T-cell (primary cell): ENCODE data around the gene SRCIN1. TPM values are rescaled to one million over a fixed set of nuclear protein-coding genes. Genes with fewer than 3 reads are reported as not detected.
"Not testable (repeated sequence)": the region's sequence is repeated elsewhere in the genome, so short reads cannot be mapped to it uniquely, and the experiment has no call there.

Experiments used
- ATAC-seq, 4 experiments: fragments of 200-7000 bp in 3 of 4; fragments of 150-1000 bp in 1 of 4; cut with Tn5 transposase; replicated peaks in 1 of 4; 1 replicate in 3 of 4; 2 replicates in 1 of 4; pipeline ENCODE4 v1.10.0; 2021; ENCODE audit warnings: moderate library complexity in 3 of 4, mild to moderate bottlenecking in 2 of 4, moderate number of reproducible peaks in 1 of 4
- CTCF ChIA-PET, 2 donors: fragments of 300-600 bp; sonication (Branson Sonifier 250); formaldehyde crosslinking; loops; one replicate each; lab custom pipeline; 2022; ENCODE audit warnings: antibody characterized with exemption in 2 of 2; lab: Charles Lee
- POLR2A ChIA-PET, 2 donors: fragments of 300-600 bp; sonication (Branson Sonifier 250); formaldehyde crosslinking; loops; one replicate each; lab custom pipeline; 2022; ENCODE audit warnings: antibody characterized with exemption in 2 of 2; lab: Charles Lee
- DNase-seq, 35 experiments: peaks; one replicate each; pipeline versions ENCODE4 v3.0.0 to v3.0.0-alpha.2; 2013 to 2023
- H3K27ac ChIP-seq: one replicate; pipeline ENCODE4 v1.5.1; 2013; ENCODE audit warnings: low read length
- H3K27me3 ChIP-seq, 2 experiments: replicated peaks in 1 of 2; 1 replicate in 1 of 2; 2 replicates in 1 of 2; pipeline versions ENCODE4 v1.6.1 to v1.7.0; 2013; ENCODE audit warnings: low read length in 1 of 2, mixed read lengths in 1 of 2; ENCODE audit not compliant: control insufficient read depth in 2 of 2, insufficient read depth in 2 of 2; ENCODE audit errors: extremely low read depth in 1 of 2
- H3K36me3 ChIP-seq, 2 donors: 1 replicate in 1 of 2; 2 replicates in 1 of 2; pipeline versions ENCODE4 v1.6.1 to v1.7.0; 2013; ENCODE audit warnings: low read length in 1 of 2; ENCODE audit not compliant: control insufficient read depth in 2 of 2, insufficient read depth in 1 of 2; ENCODE audit errors: extremely low read depth in 1 of 2
- H3K4me1 ChIP-seq, 2 experiments: 1 replicate in 1 of 2; 2 replicates in 1 of 2; pipeline versions ENCODE4 v1.6.1 to v1.7.0; 2013; ENCODE audit warnings: low read length in 2 of 2, mixed read lengths in 1 of 2; ENCODE audit not compliant: insufficient read depth in 2 of 2, control insufficient read depth in 1 of 2; ENCODE audit errors: extremely low read depth in 1 of 2
- H3K4me3 ChIP-seq, 2 donors: 1 replicate in 1 of 2; 2 replicates in 1 of 2; pipeline versions ENCODE4 v1.5.1 to v1.7.0; 2013; ENCODE audit warnings: mild to moderate bottlenecking in 2 of 2, low read length in 1 of 2, moderate library complexity in 1 of 2; ENCODE audit not compliant: control insufficient read depth in 1 of 2; ENCODE audit errors: extremely low read depth in 1 of 2
- H3K9me3 ChIP-seq: 2 replicates; pipeline ENCODE4 v1.7.0; 2013
- H3K27ac Mint-ChIP-seq, 2 donors: one replicate each; pipeline ENCODE4 v1.8.0; 2020 to 2021; ENCODE audit warnings: mild to moderate bottlenecking in 2 of 2, mixed read lengths in 2 of 2
- H3K27me3 Mint-ChIP-seq, 2 donors: one replicate each; pipeline ENCODE4 v1.8.0; 2021 to 2022; ENCODE audit warnings: mixed read lengths in 2 of 2
- H3K36me3 Mint-ChIP-seq: one replicate; pipeline ENCODE4 v1.8.0; 2021; ENCODE audit warnings: mixed read lengths
- H3K4me1 Mint-ChIP-seq, 3 donors: one replicate each; pipeline ENCODE4 v1.8.0; 2020 to 2022; ENCODE audit warnings: mixed read lengths in 3 of 3, mild to moderate bottlenecking in 1 of 3
- H3K4me3 Mint-ChIP-seq, 3 donors: one replicate each; pipeline ENCODE4 v1.8.0; 2020 to 2022; ENCODE audit warnings: mild to moderate bottlenecking in 3 of 3, mixed read lengths in 3 of 3, moderate library complexity in 3 of 3
- H3K9me3 Mint-ChIP-seq, 3 donors: one replicate each; pipeline ENCODE4 v1.8.0; 2020 to 2022; ENCODE audit warnings: mixed read lengths in 3 of 3
- WGBS: methylation state at CpG from one replicate; pipeline ENCODE4 v1.1.5; 2013; ENCODE audit warnings: missing lambda C conversion rate; ENCODE audit not compliant: insufficient coverage; 5-methylcytosine and 5-hydroxymethylcytosine counted together
- total RNA-seq, 35 experiments: library from RNA in 6 of 35; stranded (reverse) in 6 of 35; fragments of 120-200 nt in 1 of 35; gene quantifications; one replicate each; pipeline versions ENCODE4 v1.2.1 to v1.2.4 and lab custom pipeline; 2013 to 2026

Gene SRCIN1
- total RNA-seq, 5 donors from 2014 or later (not counting 1 experiment from before 2014, with no cell fraction given): 0.13 to 0.85 (median 0.28) TPM; not detected in 1

GRCh38 chr17:38625482-38625881 lies 19.7 kb upstream of the SRCIN1 start:
- ChIA-PET CTCF (interaction anchor here in 1 of 2 donors (0.5 kb wide), 1 partner anchor 43 kb away, joined by 3 read pairs; no protein-coding TSS in a partner anchor), POLR2A (no interaction called here)
- H3K27ac ChIP-seq: no peak overlapping the region
- H3K4me3 Mint-ChIP-seq: no peak overlapping the region
- H3K27ac Mint-ChIP-seq: no peak overlapping the region
- peaks cover 0 to 7% of the 10 kb centered on the region in 2 experiments for H3K4me1 ChIP-seq
- H3K9me3 ChIP-seq: no peaks in the 10 kb centered on the region
- H3K36me3 Mint-ChIP-seq: no peaks in the 10 kb centered on the region
- DNase-seq (no peak), ATAC-seq (no peak)
- H3K4me3 ChIP-seq: no peak overlapping the region
- H3K9me3 Mint-ChIP-seq: no peaks in the 10 kb centered on the region
- peaks cover 0 to 4% (median 4%) of the 10 kb centered on the region in 3 donors for H3K4me1 Mint-ChIP-seq
- H3K27me3 ChIP-seq: peaks cover 0 to 25% of the 10 kb centered on the region in 2 experiments
- H3K36me3 ChIP-seq: no peaks in the 10 kb centered on the region
- peaks cover 22 to 44% of the 10 kb centered on the region in 2 donors for H3K27me3 Mint-ChIP-seq

- H3K27me3 Mint-ChIP-seq: peaks cover 22 to 47% of the 10 kb centered on the region in 2 donors
- Histone ChIP-seq H3K27me3 (peaks cover 0 to 30% of the 10 kb centered on the region in 2 experiments), H3K4me3 (peak overlapping the region in 1 of 2 donors; percentile 21)
- 65% methylated on average over 4 of the region's 14 CpGs for WGBS
- H3K36me3 Mint-ChIP-seq, H3K27ac ChIP-seq, H3K4me1 ChIP-seq, H3K9me3 ChIP-seq, H3K36me3 ChIP-seq, H3K9me3 Mint-ChIP-seq, H3K4me1 Mint-ChIP-seq, CTCF ChIA-PET, ATAC-seq, H3K27ac Mint-ChIP-seq: not testable (repeated sequence)
- peak in 1 of 35 experiments; percentile 15 for DNase-seq
- peak overlapping the region in 1 of 3 donors; percentile 10 for H3K4me3 Mint-ChIP-seq
- POLR2A ChIA-PET: interaction anchor here in 1 of 2 donors (0.6 kb wide), 1 partner anchor 39 kb away, joined by 5 read pairs; no protein-coding TSS in a partner anchor
Measured at GRCh38 chr17:38624782-38625355, 19.1 kb upstream of the SRCIN1 start.

DNA sequence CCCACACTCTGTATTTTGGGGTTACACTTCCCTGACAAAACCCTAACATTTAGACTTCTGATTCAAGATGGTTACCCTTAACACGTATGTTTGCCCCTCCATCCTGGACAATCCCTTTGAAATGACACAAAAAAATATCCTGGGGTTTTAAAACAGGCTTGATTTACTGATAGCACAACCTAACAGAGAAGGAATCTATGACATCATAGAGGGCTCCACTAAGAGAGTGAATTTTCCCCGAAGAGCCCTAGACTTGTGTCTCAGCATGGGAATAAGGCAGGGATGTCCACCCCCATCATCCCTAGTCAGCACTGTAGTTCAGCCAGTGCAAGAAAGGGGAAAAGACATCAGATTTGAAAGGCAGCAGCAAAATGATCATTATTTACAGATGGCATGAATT lies 15.8 kb upstream of the SRCIN1 start:
- Histone ChIP-seq H3K4me1 (peaks cover 0 to 7% of the 10 kb centered on the region in 2 experiments), H3K9me3 (no peaks in the 10 kb centered on the region), H3K27me3 (peaks cover 0 to 46% of the 10 kb centered on the region in 2 experiments), H3K27ac (no peak overlapping the region), H3K4me3 (no peak overlapping the region), H3K36me3 (no peaks in the 10 kb centered on the region)
- H3K27me3 Mint-ChIP-seq: peaks cover 35 to 57% of the 10 kb centered on the region in 2 donors
- no peak overlapping the region for H3K27ac Mint-ChIP-seq
- ATAC-seq (no peak), DNase-seq (no peak)
- H3K4me3 Mint-ChIP-seq: no peak overlapping the region
- H3K9me3 Mint-ChIP-seq: no peaks in the 10 kb centered on the region
- H3K36me3 Mint-ChIP-seq: no peaks in the 10 kb centered on the region
- H3K4me1 Mint-ChIP-seq: peaks cover 0 to 4% (median 4%) of the 10 kb centered on the region in 3 donors
- ChIA-PET CTCF (no interaction called here), POLR2A (no interaction called here)
- WGBS: 80% methylated on average over 1 of the region's 2 CpGs

GRCh38 chr17:38620551-38621277 lies 15.0 kb upstream of the SRCIN1 start:
- Mint-ChIP-seq H3K27me3 (peaks cover 35 to 61% of the 10 kb centered on the region in 2 donors), H3K27ac (no peak overlapping the region), H3K9me3 (no peaks in the 10 kb centered on the region), H3K4me3 (no peak overlapping the region), H3K36me3 (no peaks in the 10 kb centered on the region), H3K4me1 (peaks cover 0 to 4% (median 4%) of the 10 kb centered on the region in 3 donors)
- H3K9me3 ChIP-seq: no peaks in the 10 kb centered on the region
- no peaks in the 10 kb centered on the region for H3K36me3 ChIP-seq
- H3K27ac ChIP-seq: no peak overlapping the region
- ATAC-seq: no peak
- WGBS: 81% methylated on average over 9 of the region's 12 CpGs
- H3K4me1 ChIP-seq: peaks cover 0 to 7% of the 10 kb centered on the region in 2 experiments
- H3K4me3 ChIP-seq: no peak overlapping the region
- peaks cover 0 to 50% of the 10 kb centered on the region in 2 experiments for H3K27me3 ChIP-seq
- POLR2A ChIA-PET: no interaction called here
- CTCF ChIA-PET: no interaction called here
- DNase-seq: no peak

GRCh38 chr17:38619937-38620550 lies 14.3 kb upstream of the SRCIN1 start:
- DNase-seq (no peak), ATAC-seq (no peak)
- Histone ChIP-seq H3K4me3 (no peak overlapping the region), H3K9me3 (no peaks in the 10 kb centered on the region), H3K36me3 (no peaks in the 10 kb centered on the region), H3K4me1 (peaks cover 0 to 6% of the 10 kb centered on the region in 2 experiments), H3K27ac (no peak overlapping the region), H3K27me3 (peaks cover 0 to 50% of the 10 kb centered on the region in 2 experiments)
- Mint-ChIP-seq H3K4me1 (peaks cover 0 to 4% (median 4%) of the 10 kb centered on the region in 3 donors), H3K4me3 (no peak overlapping the region), H3K9me3 (no peaks in the 10 kb centered on the region), H3K36me3 (no peaks in the 10 kb centered on the region), H3K27me3 (peaks cover 35 to 58% of the 10 kb centered on the region in 2 donors), H3K27ac (no peak overlapping the region)
- ChIA-PET CTCF (no interaction called here), POLR2A (no interaction called here)
- 75% methylated on average over 6 of the region's 9 CpGs for WGBS

GRCh38 chr17:38619451-38619795 lies 13.7 kb upstream of the SRCIN1 start:
- ChIA-PET CTCF (no interaction called here), POLR2A (no interaction called here)
- DNase-seq (no peak), ATAC-seq (no peak)
- no CpG with 5 or more reads among the region's 2 CpGs for WGBS
- H3K9me3 Mint-ChIP-seq: no peaks in the 10 kb centered on the region
- no peak overlapping the region for H3K4me3 Mint-ChIP-seq
- H3K36me3 Mint-ChIP-seq: no peaks in the 10 kb centered on the region
- H3K4me1 Mint-ChIP-seq: no peaks in the 10 kb centered on the region
- H3K27ac Mint-ChIP-seq: no peak overlapping the region
- no peak overlapping the region for H3K27ac ChIP-seq
- no peaks in the 10 kb centered on the region for H3K9me3 ChIP-seq
- peaks cover 0 to under 1% of the 10 kb centered on the region in 2 experiments for H3K4me1 ChIP-seq
- H3K4me3 ChIP-seq: no peak overlapping the region
- peaks cover 33 to 55% of the 10 kb centered on the region in 2 donors for H3K27me3 Mint-ChIP-seq
- peaks cover 0 to 50% of the 10 kb centered on the region in 2 experiments for H3K27me3 ChIP-seq
- no peaks in the 10 kb centered on the region for H3K36me3 ChIP-seq
